Fibroblast of lung (primary cell): Measurements from ENCODE around the gene PCK2. TPM values are rescaled to one million over a fixed set of nuclear protein-coding genes. Genes with fewer than 3 reads are reported as not detected.

Experiments
- DNase-seq, 2 donors: peaks; one replicate each; pipeline versions ENCODE4 v3.0.0 to v3.0.0-alpha.2; 2010; ENCODE audit warnings: low read depth in 2 of 2
- H2AFZ ChIP-seq: 2 replicates; pipeline ENCODE4 v1.5.1; 2012; ENCODE audit warnings: low read length, control low read depth, inconsistent platforms
- H3K27ac ChIP-seq: 2 replicates; pipeline ENCODE4 v1.5.1; 2011; ENCODE audit warnings: low read length, control low read depth; ENCODE audit not compliant: insufficient read depth
- H3K27me3 ChIP-seq: 2 replicates; pipeline ENCODE4 v1.5.1; 2011; ENCODE audit warnings: mild to moderate bottlenecking, low read length; ENCODE audit not compliant: control insufficient read depth, insufficient read depth
- H3K36me3 ChIP-seq: 2 replicates; pipeline ENCODE4 v1.5.1; 2011; ENCODE audit warnings: low read length; ENCODE audit not compliant: control insufficient read depth, insufficient read depth
- H3K4me1 ChIP-seq: 2 replicates; pipeline ENCODE4 v1.5.1; 2011; ENCODE audit warnings: low read length; ENCODE audit not compliant: control insufficient read depth, insufficient read depth; ENCODE audit errors: extremely low read depth
- H3K4me2 ChIP-seq: 2 replicates; pipeline ENCODE4 v1.5.1; 2011; ENCODE audit warnings: low read length, control low read depth; ENCODE audit not compliant: insufficient read depth; ENCODE audit errors: extremely low read depth
- H3K4me3 ChIP-seq, 4 experiments: fragments of 200-600 bp in 1 of 4; sonication (generic) in 1 of 4; replicated peaks in 1 of 4; 2 replicates each; pipeline ENCODE4 v1.5.1; 2011 to 2016; ENCODE audit warnings: low read length in 4 of 4, low read depth in 3 of 4, mild to moderate bottlenecking in 3 of 4, control low read depth in 2 of 4, inconsistent platforms in 1 of 4, mixed read lengths in 1 of 4; ENCODE audit not compliant: insufficient read depth in 1 of 4; ENCODE audit errors: control extremely low read depth in 1 of 4
- H3K79me2 ChIP-seq: 2 replicates; pipeline ENCODE4 v1.5.1; 2012; ENCODE audit warnings: mild to moderate bottlenecking, low read length, inconsistent platforms; ENCODE audit not compliant: control insufficient read depth, insufficient read depth
- H3K9ac ChIP-seq: 2 replicates; pipeline ENCODE4 v1.5.1; 2011; ENCODE audit warnings: mild to moderate bottlenecking, low read length, control low read depth; ENCODE audit not compliant: insufficient read depth
- H3K9me3 ChIP-seq: 2 replicates; pipeline ENCODE4 v1.5.1; 2012; ENCODE audit warnings: low read depth, low read length; ENCODE audit not compliant: control insufficient read depth, insufficient read depth
- H4K20me1 ChIP-seq: 2 replicates; pipeline ENCODE4 v1.5.1; 2011; ENCODE audit warnings: low read length; ENCODE audit not compliant: control insufficient read depth, insufficient read depth; ENCODE audit errors: extremely low read depth
- EZH2 ChIP-seq: IDR thresholded peaks from 2 replicates; pipeline ENCODE4 v1.5.1; 2012; ENCODE audit warnings: low read length, control low read depth, mild to moderate bottlenecking; ENCODE audit errors: missing control alignments
- polyA plus RNA-seq, 2 donors: library from polyadenylated mRNA; depleted of rRNA in 1 of 2; stranded (reverse) in 1 of 2; unstranded in 1 of 2; fragments of >200 nt; gene quantifications; 2 replicates each; pipeline ENCODE4 v1.2.1, GENCODE V29; 2011 to 2012; ENCODE audit warnings: missing spikeins in 1 of 2
- total RNA-seq: library from RNA; depleted of rRNA; stranded (reverse); fragments of >200 nt; gene quantifications from 2 replicates; pipeline ENCODE4 v1.2.1, GENCODE V29; 2014
- TF ChIP-seq, protein P1 (sequence below), 2 donors: IDR thresholded peaks in 1 of 2; conservative IDR thresholded peaks in 1 of 2; 1 replicate in 1 of 2; 2 replicates in 1 of 2; pipeline ENCODE4 v1.5.1; 2011 to 2012; ENCODE audit warnings: low read length in 2 of 2, control low read depth in 1 of 2, inconsistent platforms in 1 of 2, low read depth in 1 of 2, mild to moderate bottlenecking in 1 of 2

PCK2 gene
- total and polyA plus RNA-seq, 2 donors (not counting 1 experiment from before 2014, with no cell fraction given): 15.9 to 71.3 TPM

DNA sequence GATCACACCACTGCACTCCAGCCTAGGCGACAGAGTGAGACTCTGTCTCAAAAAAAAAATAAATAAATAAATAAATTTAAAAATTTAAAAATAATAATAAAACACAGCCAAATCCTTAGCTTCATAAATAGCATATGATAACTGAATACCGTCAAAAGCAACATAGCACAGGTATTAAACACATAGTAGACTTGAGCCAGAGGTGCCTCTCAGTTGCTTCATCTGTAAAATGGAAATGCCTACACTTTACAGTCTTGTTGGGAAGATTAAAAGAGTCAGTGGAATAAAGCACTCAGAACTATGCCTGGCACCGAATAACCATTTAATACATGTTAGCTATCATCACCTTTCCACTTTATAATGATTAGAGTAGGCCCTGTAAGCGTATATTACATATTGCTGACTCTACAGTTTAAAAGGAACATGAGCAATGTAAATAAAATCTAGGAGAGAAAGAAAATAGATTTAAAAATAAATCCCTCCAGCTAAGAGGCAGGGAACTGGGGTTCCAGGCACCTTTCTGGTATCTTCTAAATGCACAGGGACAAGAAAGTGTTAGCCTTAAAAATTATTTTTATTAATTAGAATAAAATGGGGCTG lies 12.7 kb downstream of the PCK2 start:
- Histone ChIP-seq H3K27me3 (no peaks in the 10 kb centered on the region), H3K27ac (no peak overlapping the region), H3K4me3 (no peak overlapping the region), H3K4me2 (no peak overlapping the region), H3K36me3 (no peaks in the 10 kb centered on the region), H3K4me1 (no peaks in the 10 kb centered on the region), H3K9ac (no peak overlapping the region), H2AFZ (no peak overlapping the region), H4K20me1 (no peaks in the 10 kb centered on the region), H3K79me2 (no peaks in the 10 kb centered on the region), H3K9me3 (no peaks in the 10 kb centered on the region)
- DNase-seq: no peak
- no peak for TF ChIP-seq EZH2
- TF ChIP-seq, protein P1, sequence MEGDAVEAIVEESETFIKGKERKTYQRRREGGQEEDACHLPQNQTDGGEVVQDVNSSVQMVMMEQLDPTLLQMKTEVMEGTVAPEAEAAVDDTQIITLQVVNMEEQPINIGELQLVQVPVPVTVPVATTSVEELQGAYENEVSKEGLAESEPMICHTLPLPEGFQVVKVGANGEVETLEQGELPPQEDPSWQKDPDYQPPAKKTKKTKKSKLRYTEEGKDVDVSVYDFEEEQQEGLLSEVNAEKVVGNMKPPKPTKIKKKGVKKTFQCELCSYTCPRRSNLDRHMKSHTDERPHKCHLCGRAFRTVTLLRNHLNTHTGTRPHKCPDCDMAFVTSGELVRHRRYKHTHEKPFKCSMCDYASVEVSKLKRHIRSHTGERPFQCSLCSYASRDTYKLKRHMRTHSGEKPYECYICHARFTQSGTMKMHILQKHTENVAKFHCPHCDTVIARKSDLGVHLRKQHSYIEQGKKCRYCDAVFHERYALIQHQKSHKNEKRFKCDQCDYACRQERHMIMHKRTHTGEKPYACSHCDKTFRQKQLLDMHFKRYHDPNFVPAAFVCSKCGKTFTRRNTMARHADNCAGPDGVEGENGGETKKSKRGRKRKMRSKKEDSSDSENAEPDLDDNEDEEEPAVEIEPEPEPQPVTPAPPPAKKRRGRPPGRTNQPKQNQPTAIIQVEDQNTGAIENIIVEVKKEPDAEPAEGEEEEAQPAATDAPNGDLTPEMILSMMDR (conservative IDR thresholded peaks at IDR 0.05 in 1 of 2, IDR thresholded peaks at IDR 0.05 in 1 of 2; ENCODE audit: low read depth in 1 of 2, low read length in 2 of 2): no peak

DNA sequence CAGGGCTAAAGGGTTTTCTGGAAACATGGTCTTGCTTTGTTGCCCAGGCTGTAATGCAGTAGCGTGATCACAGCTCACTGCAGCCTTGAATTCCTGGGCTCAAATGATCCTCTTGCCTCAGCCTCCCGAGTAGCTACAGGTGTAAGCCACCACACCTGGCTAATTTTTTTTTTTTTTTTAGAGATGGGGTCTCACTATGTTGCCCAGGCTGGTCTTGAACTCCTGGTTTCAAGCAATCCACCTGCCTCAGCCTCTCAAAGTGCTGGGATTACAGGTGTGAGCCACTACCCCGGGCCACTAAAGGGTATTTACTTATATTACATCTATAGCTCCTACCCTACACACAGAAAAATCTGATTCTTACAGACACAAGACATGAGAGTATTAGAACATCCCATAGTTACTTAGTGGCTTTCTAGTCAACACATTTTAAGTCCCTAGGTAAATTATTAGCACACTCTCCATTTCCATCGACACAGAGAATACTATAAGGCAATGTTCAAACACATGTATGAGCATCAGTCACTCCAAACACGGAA lies 14.3 kb downstream of the PCK2 start:
- DNase-seq: no peak
- TF ChIP-seq EZH2: no peak
- Histone ChIP-seq H3K9me3 (no peaks in the 10 kb centered on the region), H4K20me1 (no peaks in the 10 kb centered on the region), H3K27me3 (no peaks in the 10 kb centered on the region), H3K4me3 (no peak overlapping the region), H3K4me2 (no peak overlapping the region), H3K27ac (no peak overlapping the region), H3K9ac (no peak overlapping the region), H3K4me1 (peaks cover 2% of the 10 kb centered on the region), H3K36me3 (no peaks in the 10 kb centered on the region), H2AFZ (peak overlapping the region; percentile 47), H3K79me2 (no peaks in the 10 kb centered on the region)

DNA sequence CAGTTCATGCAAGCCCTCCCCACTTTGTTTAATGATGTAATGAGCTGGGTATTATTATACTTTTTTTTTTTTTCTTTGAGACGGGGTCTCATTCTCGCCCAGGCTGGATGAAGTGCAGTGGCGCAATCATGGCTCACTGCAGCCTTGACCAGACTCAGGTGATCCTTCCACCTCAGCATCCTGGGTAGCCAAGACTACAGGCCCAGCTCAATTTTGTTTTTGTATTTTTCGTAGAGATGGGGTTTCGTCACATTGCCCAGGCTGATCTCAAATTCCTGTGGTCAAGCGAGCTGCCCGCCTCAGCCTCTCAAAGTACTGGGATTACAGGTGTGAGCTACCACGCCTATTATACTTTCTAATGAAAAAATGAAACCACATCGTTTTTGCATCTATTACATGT lies 15.9 kb downstream of the PCK2 start:
- peaks cover 5% of the 10 kb centered on the region for H3K4me1 ChIP-seq
- H3K4me3 ChIP-seq: no peak overlapping the region
- no peaks in the 10 kb centered on the region for H3K36me3 ChIP-seq
- H2AFZ ChIP-seq: no peak overlapping the region
- H3K27ac ChIP-seq: no peak overlapping the region
- no peaks in the 10 kb centered on the region for H3K27me3 ChIP-seq
- H3K4me2 ChIP-seq: no peak overlapping the region
- no peaks in the 10 kb centered on the region for H3K79me2 ChIP-seq
- no peaks in the 10 kb centered on the region for H3K9me3 ChIP-seq
- H4K20me1 ChIP-seq: no peaks in the 10 kb centered on the region
- no peak for TF ChIP-seq EZH2
- TF ChIP-seq, protein P1 (conservative IDR thresholded peaks at IDR 0.05 in 1 of 2, IDR thresholded peaks at IDR 0.05 in 1 of 2; ENCODE audit: low read depth in 1 of 2, low read length in 2 of 2): no peak
- H3K9ac ChIP-seq: no peak overlapping the region
- DNase-seq: no peak
